MM.1S (cell line): ENCODE measurements around the gene KNG1.
"Not testable (repeated sequence)": the region's sequence is repeated elsewhere in the genome, so short reads cannot be mapped to it uniquely, and the experiment has no call there.

Source experiments
- DNase-seq: peaks from one replicate; pipeline ENCODE4 v3.0.0-alpha.2; 2015
- H2AFZ ChIP-seq: fragments of 300-600 bp; sonication (generic); 2 replicates; pipeline ENCODE4 v1.6.0; 2016; ENCODE audit warnings: antibody characterized with exemption, low read length
- H3F3A ChIP-seq: fragments of 300-600 bp; sonication (generic); 2 replicates; pipeline ENCODE4 v1.6.1; 2016; ENCODE audit warnings: mild to moderate bottlenecking, antibody characterized with exemption, low read length, moderate library complexity, mixed read lengths; ENCODE audit not compliant: insufficient read depth
- H3K27ac ChIP-seq: fragments of 300-600 bp; sonication (generic); 2 replicates; pipeline ENCODE4 v1.5.1; 2016; ENCODE audit warnings: mild to moderate bottlenecking, low read length
- H3K27me3 ChIP-seq: fragments of 300-600 bp; sonication (generic); replicated peaks from 2 replicates; pipeline ENCODE4 v1.6.0; 2016; ENCODE audit warnings: low read length; ENCODE audit not compliant: insufficient read depth
- H3K36me3 ChIP-seq: fragments of 300-600 bp; sonication (generic); replicated peaks from 2 replicates; pipeline ENCODE4 v1.6.1; 2016; ENCODE audit warnings: mild to moderate bottlenecking, low read length, mixed read lengths; ENCODE audit not compliant: insufficient read depth
- H3K4me1 ChIP-seq: fragments of 300-600 bp; sonication (generic); 2 replicates; pipeline ENCODE4 v1.6.1; 2016; ENCODE audit warnings: low read length, mixed read lengths
- H3K4me2 ChIP-seq: fragments of 300-600 bp; sonication (generic); 2 replicates; pipeline ENCODE4 v1.6.0; 2016; ENCODE audit warnings: low read depth, low read length
- H3K4me3 ChIP-seq: fragments of 300-600 bp; sonication (generic); 2 replicates; pipeline ENCODE4 v1.5.1; 2016; ENCODE audit warnings: low read length, mixed read lengths
- H3K79me2 ChIP-seq: fragments of 300-600 bp; sonication (generic); 2 replicates; pipeline ENCODE4 v1.6.1; 2016; ENCODE audit warnings: mixed run types, low read length, mixed read lengths
- H3K9ac ChIP-seq: fragments of 300-600 bp; sonication (generic); 2 replicates; pipeline ENCODE4 v1.6.1; 2016; ENCODE audit warnings: low read length, mixed read lengths
- H3K9me2 ChIP-seq: fragments of 300-600 bp; sonication (generic); replicated peaks from 2 replicates; pipeline ENCODE4 v1.6.1; 2016; ENCODE audit warnings: mild to moderate bottlenecking, low read length, mixed read lengths; ENCODE audit not compliant: insufficient read depth
- H3K9me3 ChIP-seq: fragments of 300-600 bp; sonication (generic); replicated peaks from 2 replicates; pipeline ENCODE4 v1.6.1; 2016; ENCODE audit warnings: mild to moderate bottlenecking, low read length, mixed read lengths; ENCODE audit not compliant: insufficient read depth
- H4K20me1 ChIP-seq: fragments of 300-600 bp; sonication (generic); 2 replicates; pipeline ENCODE4 v1.6.1; 2016; ENCODE audit warnings: mild to moderate bottlenecking, low read length, moderate library complexity, mixed read lengths; ENCODE audit not compliant: insufficient read depth
- CTCF ChIP-seq: fragments of 300-600 bp; sonication (generic); IDR thresholded peaks from 2 replicates; pipeline ENCODE4 v1.5.1; 2016; ENCODE audit warnings: antibody characterized with exemption, low read length, mixed read lengths
- EZH2 ChIP-seq: fragments of 300-600 bp; sonication (generic); optimal IDR thresholded peaks from 2 replicates; pipeline ENCODE3; 2017; ENCODE audit warnings: low read depth, mild to moderate bottlenecking, antibody characterized with exemption, low read length, mixed read lengths
- EZH2phosphoT487 ChIP-seq: fragments of 300-600 bp; sonication (generic); IDR thresholded peaks from 2 replicates; pipeline ENCODE4 v1.6.1; 2018; ENCODE audit warnings: antibody characterized with exemption, low read length

Gene KNG1

DNA sequence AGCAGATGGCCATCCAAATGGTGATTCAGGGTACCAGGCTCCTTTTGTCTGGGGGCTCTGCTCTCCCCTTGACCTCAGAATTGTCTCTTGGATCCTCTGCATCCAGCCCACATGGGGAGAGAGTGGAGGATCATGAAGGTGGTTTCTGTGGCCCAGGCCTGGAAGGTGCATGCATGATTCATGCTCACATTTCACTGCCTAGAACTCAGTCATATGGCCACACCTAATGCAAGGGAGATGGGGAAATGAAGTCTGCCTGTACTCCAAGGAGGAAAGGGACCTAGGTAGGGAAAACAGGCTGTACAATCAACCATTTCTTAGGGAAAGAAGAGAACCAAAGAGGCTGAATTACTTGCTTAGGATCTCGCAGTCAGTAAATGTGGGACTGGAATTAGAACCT lies 36.3 kb upstream of the KNG1 start:
- no peak for DNase-seq
- no peak overlapping the region for H3K4me3 ChIP-seq
- no peaks in the 10 kb centered on the region for H3F3A ChIP-seq
- H3K9me2 ChIP-seq, result no peaks in the 10 kb centered on the region
- no peak overlapping the region for H3K9ac ChIP-seq
- H3K4me1 ChIP-seq, result no peaks in the 10 kb centered on the region
- no peak overlapping the region for H3K4me2 ChIP-seq
- H4K20me1 ChIP-seq, result no peaks in the 10 kb centered on the region
- no peak overlapping the region for H3K27ac ChIP-seq
- H3K79me2 ChIP-seq, result no peaks in the 10 kb centered on the region
- no peak overlapping the region for H2AFZ ChIP-seq
- no peaks in the 10 kb centered on the region for H3K27me3 ChIP-seq
- TF ChIP-seq EZH2, result no peak
- no peak for TF ChIP-seq EZH2phosphoT487
- TF ChIP-seq CTCF, result no peak
- no peaks in the 10 kb centered on the region for H3K36me3 ChIP-seq
- no peaks in the 10 kb centered on the region for H3K9me3 ChIP-seq

DNA sequence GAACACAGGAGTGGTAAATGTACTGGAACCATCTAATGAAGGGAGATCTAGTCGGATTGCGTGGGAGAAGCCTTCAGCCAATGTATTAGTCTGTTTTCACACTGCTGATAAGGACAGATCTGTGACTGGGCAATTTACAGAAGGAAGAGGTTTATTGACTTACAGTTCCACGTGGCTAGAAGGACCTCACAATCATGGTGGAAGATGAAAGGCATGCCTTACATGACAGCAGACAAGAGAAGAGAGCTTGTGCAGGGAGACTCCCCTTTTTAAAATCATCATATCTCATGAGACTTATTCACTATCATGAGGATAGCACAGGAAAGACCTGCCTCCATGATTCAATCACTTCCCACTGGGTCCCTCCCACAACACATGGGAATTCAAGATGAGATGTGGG lies 34.3 kb upstream of the KNG1 start:
- no peak overlapping the region for H3K4me3 ChIP-seq
- H2AFZ ChIP-seq, result no peak overlapping the region
- H3K9ac ChIP-seq, result no peak overlapping the region
- no peaks in the 10 kb centered on the region for H3F3A ChIP-seq
- H3K27me3 ChIP-seq, result no peaks in the 10 kb centered on the region
- H3K9me2 ChIP-seq, result no peaks in the 10 kb centered on the region
- no peaks in the 10 kb centered on the region for H4K20me1 ChIP-seq
- no peak overlapping the region for H3K4me2 ChIP-seq
- no peaks in the 10 kb centered on the region for H3K4me1 ChIP-seq
- no peaks in the 10 kb centered on the region for H3K9me3 ChIP-seq
- no peaks in the 10 kb centered on the region for H3K79me2 ChIP-seq
- DNase-seq, result no peak
- no peaks in the 10 kb centered on the region for H3K36me3 ChIP-seq
- no peak overlapping the region for H3K27ac ChIP-seq
- TF ChIP-seq EZH2, result no peak
- TF ChIP-seq CTCF, result no peak
- no peak for TF ChIP-seq EZH2phosphoT487

DNA sequence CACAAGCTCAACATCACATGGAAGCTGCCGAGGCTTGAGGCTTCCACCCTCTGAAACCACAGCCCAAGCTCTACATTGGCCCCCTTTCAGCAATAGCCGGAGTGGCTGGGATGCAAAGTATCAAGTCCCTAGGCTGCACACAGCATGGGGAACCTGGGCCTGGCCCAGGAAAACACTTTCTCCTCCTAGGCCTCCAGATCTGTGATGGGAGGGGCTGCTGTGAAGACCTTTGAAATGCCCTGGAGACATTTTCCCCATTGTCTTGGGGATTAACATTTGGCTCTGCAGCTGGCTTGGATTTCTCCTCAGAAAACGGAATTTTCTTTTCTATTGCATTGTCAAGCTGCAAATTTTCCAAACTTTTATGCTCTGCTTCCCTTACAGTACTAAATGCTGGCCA lies 33.2 kb upstream of the KNG1 start:
- Histone ChIP-seq H3K9me2 (no peaks in the 10 kb centered on the region), H3K9ac (no peak overlapping the region), H3K9me3 (no peaks in the 10 kb centered on the region), H3K4me2 (no peak overlapping the region), H3K4me3 (no peak overlapping the region), H3K36me3 (no peaks in the 10 kb centered on the region), H3K79me2 (no peaks in the 10 kb centered on the region), H3F3A (no peaks in the 10 kb centered on the region), H4K20me1 (no peaks in the 10 kb centered on the region), H3K27me3 (no peaks in the 10 kb centered on the region), H3K4me1 (no peaks in the 10 kb centered on the region), H2AFZ (no peak overlapping the region), H3K27ac (no peak overlapping the region)
- no peak for TF ChIP-seq EZH2
- TF ChIP-seq CTCF, result no peak
- no peak for TF ChIP-seq EZH2phosphoT487
- DNase-seq, result no peak

DNA sequence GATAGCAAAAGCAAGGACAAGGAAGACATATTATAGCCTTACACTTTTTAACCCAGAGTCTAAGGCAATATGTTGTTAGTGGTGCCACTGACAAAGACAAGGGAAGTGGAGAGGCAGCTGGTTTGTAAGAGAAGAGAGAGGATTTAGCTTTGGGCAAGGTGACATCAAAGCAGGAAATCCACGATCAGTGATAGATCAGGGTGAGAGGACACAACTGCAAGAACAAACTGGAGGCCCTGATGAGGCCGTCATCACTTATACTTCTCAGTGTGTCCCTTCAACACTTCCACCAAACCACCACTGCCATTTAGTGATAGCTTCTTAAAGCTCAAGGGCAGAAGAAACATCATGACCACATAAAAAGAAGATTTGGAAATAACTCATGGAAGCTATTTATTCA lies 30.7 kb upstream of the KNG1 start:
- not testable (repeated sequence) for H3K4me3 ChIP-seq, H3K27me3 ChIP-seq, H3K27ac ChIP-seq, H3K9me2 ChIP-seq, H3K36me3 ChIP-seq, H3F3A ChIP-seq, H3K4me2 ChIP-seq, H3K9ac ChIP-seq, DNase-seq, H4K20me1 ChIP-seq, H3K4me1 ChIP-seq, H3K79me2 ChIP-seq, H2AFZ ChIP-seq, H3K9me3 ChIP-seq
